Mucosa of stomach (tissue), 1 donor: ENCODE measurements around the gene OR1N2.
"Not testable (repeated sequence)": the region's sequence is repeated elsewhere in the genome, so short reads cannot be mapped to it uniquely, and the experiment has no call there.

Experiments
- H3K27me3 ChIP-seq: one replicate; pipeline ENCODE4 v1.7.0; 2013; ENCODE audit warnings: mild to moderate bottlenecking, low read length; ENCODE audit not compliant: control insufficient read depth, insufficient read depth
- H3K36me3 ChIP-seq: one replicate; pipeline ENCODE4 v1.7.0; 2013; ENCODE audit warnings: low read length; ENCODE audit not compliant: control insufficient read depth, insufficient read depth
- H3K4me1 ChIP-seq: one replicate; pipeline ENCODE4 v1.7.0; 2013; ENCODE audit warnings: mild to moderate bottlenecking, low read length; ENCODE audit not compliant: control insufficient read depth, insufficient read depth
- H3K4me3 ChIP-seq: one replicate; pipeline ENCODE4 v1.7.0; 2013; ENCODE audit warnings: low read length
- H3K9ac ChIP-seq: one replicate; pipeline ENCODE4 v1.7.0; 2013; ENCODE audit warnings: mild to moderate bottlenecking, low read length, moderate library complexity
- H3K9me3 ChIP-seq: one replicate; pipeline ENCODE4 v1.7.0; 2013; ENCODE audit warnings: mild to moderate bottlenecking, low read length, moderate library complexity; ENCODE audit not compliant: control insufficient read depth
- donor health status: Pancreatic carcinoma.

Gene OR1N2

GRCh38 chr9:122551371-122551770, 1.5 kb upstream of the OR1N2 start:
- H3K4me3 ChIP-seq, result no peak overlapping the region
- H3K27me3 ChIP-seq, result no peaks in the 10 kb centered on the region
- no peaks in the 10 kb centered on the region for H3K36me3 ChIP-seq
- H3K9me3 ChIP-seq, result no peaks in the 10 kb centered on the region
- no peaks in the 10 kb centered on the region for H3K4me1 ChIP-seq
- H3K9ac ChIP-seq, result no peak overlapping the region

- no peak overlapping the region for H3K4me3 ChIP-seq
- H3K9ac ChIP-seq, result no peak overlapping the region
- no peaks in the 10 kb centered on the region for H3K9me3 ChIP-seq
- H3K36me3 ChIP-seq, result no peaks in the 10 kb centered on the region
- H3K4me1 ChIP-seq, result no peaks in the 10 kb centered on the region
- H3K27me3 ChIP-seq, result no peaks in the 10 kb centered on the region
These were observed 8.5 kb downstream of the OR1N2 start for GRCh38 chr9:122561446-122561845.

- Histone ChIP-seq H3K27me3 (no peaks in the 10 kb centered on the region), H3K9me3 (no peaks in the 10 kb centered on the region), H3K4me3 (no peak overlapping the region), H3K4me1 (no peaks in the 10 kb centered on the region), H3K9ac (no peak overlapping the region), H3K36me3 (no peaks in the 10 kb centered on the region)
These were observed 9.3 kb downstream of the OR1N2 start for GRCh38 chr9:122562134-122562760.

- H3K9me3 ChIP-seq, result no peaks in the 10 kb centered on the region
- no peaks in the 10 kb centered on the region for H3K4me1 ChIP-seq
- H3K27me3 ChIP-seq, result no peaks in the 10 kb centered on the region
- H3K4me3 ChIP-seq, result no peak overlapping the region
- no peak overlapping the region for H3K9ac ChIP-seq
- no peaks in the 10 kb centered on the region for H3K36me3 ChIP-seq
These were observed 15.0 kb downstream of the OR1N2 start for GRCh38 chr9:122567901-122568300.

GRCh38 chr9:122572456-122572855, 19.5 kb downstream of the OR1N2 start:
- no peaks in the 10 kb centered on the region for H3K27me3 ChIP-seq
- no peak overlapping the region for H3K4me3 ChIP-seq
- H3K36me3 ChIP-seq, result no peaks in the 10 kb centered on the region
- H3K9me3 ChIP-seq, result no peaks in the 10 kb centered on the region
- H3K4me1 ChIP-seq, result no peaks in the 10 kb centered on the region
- H3K9ac ChIP-seq, result no peak overlapping the region

GRCh38 chr9:122579874-122580273, 27.0 kb downstream of the OR1N2 start:
- no peak overlapping the region for H3K4me3 ChIP-seq
- H3K36me3 ChIP-seq, result no peaks in the 10 kb centered on the region
- H3K9ac ChIP-seq, result no peak overlapping the region
- H3K9me3 ChIP-seq, result no peaks in the 10 kb centered on the region
- H3K4me1 ChIP-seq, result no peaks in the 10 kb centered on the region
- H3K27me3 ChIP-seq, result no peaks in the 10 kb centered on the region

GRCh38 chr9:122580360-122580759, 27.4 kb downstream of the OR1N2 start:
- H3K27me3 ChIP-seq, result no peaks in the 10 kb centered on the region
- no peaks in the 10 kb centered on the region for H3K9me3 ChIP-seq
- H3K9ac ChIP-seq, result no peak overlapping the region
- no peaks in the 10 kb centered on the region for H3K4me1 ChIP-seq
- no peaks in the 10 kb centered on the region for H3K36me3 ChIP-seq
- no peak overlapping the region for H3K4me3 ChIP-seq

- not testable (repeated sequence) for H3K27me3 ChIP-seq, H3K36me3 ChIP-seq, H3K4me3 ChIP-seq, H3K9me3 ChIP-seq, H3K9ac ChIP-seq, H3K4me1 ChIP-seq
These were observed 30.4 kb downstream of the OR1N2 start, which contains the start of gene OR1L8 for GRCh38 chr9:122583284-122583683. Gene OR1L8, minus strand, starts transcription at chr9:122583384. Its CDS starts 14,907 bp downstream, at chr9:122568477.
